Erythroblast (primary cell): Measurements from ENCODE around the gene HOXB8.

Experiments used
- DNase-seq, 2 experiments: peaks; one replicate each; lab custom pipeline; 2025; lab: John Stamatoyannopoulos, UW
- GATA1 ChIP-seq: IDR thresholded peaks from 2 replicates; pipeline ENCODE4 v1.6.1; 2011; ENCODE audit warnings: low read depth, mild to moderate bottlenecking, control low read depth, low read length, moderate library complexity
- POLR2A ChIP-seq: IDR thresholded peaks from 2 replicates; pipeline ENCODE4 v1.6.1; 2011; ENCODE audit warnings: mild to moderate bottlenecking, low read length

Gene HOXB8

DNA sequence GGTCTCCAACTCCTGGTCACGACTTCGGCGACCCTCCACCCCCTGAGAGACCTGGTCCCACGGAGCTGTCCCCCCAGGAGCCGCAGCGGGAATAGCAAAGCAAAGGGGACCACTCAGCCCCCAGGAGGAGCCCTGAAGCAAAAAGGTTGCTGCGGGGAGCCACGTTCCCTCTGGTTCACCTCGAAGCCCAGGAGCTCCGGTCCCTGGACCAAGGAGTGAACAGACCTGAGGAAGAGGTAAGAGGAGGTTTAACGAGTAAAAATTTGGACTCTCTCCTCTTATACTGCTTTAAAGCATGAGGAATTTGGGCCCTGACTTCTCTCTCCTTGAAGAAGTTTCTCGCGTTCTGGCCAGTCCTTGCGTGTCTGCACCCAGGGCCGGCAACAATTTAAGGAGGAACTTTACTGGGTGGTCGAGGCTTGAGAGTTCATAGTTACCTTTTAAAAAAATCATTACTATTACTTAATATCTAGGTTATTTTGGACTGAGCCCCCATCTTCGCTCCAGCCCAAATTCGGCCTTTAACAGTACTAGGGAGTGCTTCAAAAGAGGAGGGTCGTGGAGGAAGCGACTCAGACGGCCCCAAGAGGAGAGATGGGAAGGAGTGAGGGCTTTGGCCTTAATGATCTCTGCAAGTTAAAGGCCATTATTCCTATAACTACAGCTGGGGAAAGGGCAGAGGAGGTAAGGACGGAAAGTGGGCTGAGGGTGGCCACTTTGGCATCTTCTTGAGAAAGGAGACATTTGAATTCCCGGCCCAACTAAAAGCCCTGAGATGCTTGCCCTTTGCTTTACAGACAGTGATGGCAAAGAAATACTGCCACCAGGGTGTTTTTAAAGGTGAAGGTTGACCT lies 28.0 kb upstream of the HOXB8 start:
- no peak for TF ChIP-seq GATA1
- TF ChIP-seq POLR2A: no peak
- no peak for DNase-seq

GRCh38 chr17:48642059-48642842 lies 27.2 kb upstream of the HOXB8 start:
- DNase-seq: no peak
- TF ChIP-seq GATA1 (no peak), POLR2A (no peak)

DNA sequence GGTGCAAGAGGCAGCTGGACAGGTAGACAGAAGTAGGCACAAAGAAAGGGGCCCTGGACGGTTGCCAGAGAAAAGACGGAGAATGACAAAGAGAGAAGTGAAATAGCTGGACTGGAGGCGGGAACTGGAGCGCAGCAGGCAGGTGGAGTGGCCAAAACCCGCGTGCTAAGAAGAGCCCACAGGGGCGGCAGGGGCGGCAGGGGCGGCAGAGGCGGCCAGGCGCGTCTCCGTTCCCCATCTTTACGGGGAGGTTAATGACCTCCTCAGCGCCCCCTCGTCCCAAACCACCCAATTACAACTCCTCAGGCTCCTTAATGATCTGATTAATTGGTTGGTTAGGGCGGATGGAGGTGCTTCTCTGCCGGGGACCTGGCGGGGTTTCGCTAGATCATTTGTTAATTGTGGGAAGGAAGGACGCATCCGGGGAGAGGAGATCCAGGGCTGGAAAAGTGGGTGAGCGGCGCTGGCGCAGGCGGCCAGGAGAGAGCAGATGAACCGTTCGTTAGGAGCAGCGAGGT lies 26.5 kb upstream of the HOXB8 start:
- no peak for DNase-seq
- TF ChIP-seq POLR2A: no peak
- no peak for TF ChIP-seq GATA1

DNA sequence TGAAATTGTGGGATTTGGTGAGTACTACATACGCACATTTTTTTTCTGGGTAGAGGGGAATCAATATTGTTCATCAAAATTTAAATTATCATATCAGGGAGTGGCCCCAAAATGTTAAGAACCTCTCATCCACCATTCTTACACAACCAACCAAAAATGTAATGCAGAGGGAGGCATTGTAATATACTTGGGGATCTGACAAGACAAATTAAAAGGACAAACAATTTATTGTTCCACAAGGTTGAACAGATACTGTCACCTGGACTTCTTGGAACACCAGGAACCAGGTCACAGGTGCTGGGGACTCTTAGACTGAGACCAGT lies 25.7 kb upstream of the HOXB8 start:
- TF ChIP-seq POLR2A: no peak
- no peak for TF ChIP-seq GATA1
- no peak for DNase-seq

DNA sequence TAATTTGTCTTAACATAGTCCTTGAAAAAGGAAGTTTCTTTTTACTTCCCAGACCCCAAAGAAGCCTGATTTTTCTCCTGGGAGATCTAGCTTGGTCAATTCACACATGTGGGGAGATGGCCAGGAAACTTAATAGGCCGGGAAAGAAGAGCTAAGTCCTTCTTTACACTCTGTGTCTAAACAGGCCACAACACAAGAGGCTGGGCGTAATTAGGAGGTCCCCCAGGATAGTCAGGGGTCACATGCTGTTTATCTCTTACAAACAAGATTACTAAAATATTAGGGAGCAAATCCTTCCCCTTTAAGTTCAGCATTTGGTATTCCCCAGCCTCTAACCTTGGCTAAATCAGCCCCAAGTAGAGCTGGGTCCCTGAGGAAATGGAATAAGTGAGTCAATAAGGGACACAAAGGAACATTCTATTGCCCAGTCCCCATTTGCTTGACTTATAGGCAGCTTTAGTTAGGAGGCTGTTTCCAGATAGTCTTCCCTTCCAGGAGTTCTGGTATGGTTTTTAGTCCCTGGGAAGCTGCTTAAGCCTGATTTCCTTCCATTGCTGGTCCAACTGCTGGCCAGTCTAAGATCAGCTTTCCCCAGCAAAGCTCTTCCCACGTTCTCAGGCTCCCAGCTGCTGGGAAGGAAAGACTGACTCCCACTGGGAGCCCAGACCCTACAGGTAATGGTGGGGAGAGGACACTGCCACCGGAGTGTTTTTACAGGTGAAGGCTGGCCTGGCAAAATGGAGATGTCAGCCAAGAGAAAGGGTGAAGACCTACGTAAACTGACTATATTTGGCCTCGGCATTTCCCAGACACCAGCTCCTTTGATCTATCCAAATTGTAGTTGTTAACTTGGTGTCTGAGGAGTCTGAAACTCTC lies 25.1 kb upstream of the HOXB8 start:
- no peak for DNase-seq
- no peak for TF ChIP-seq GATA1
- no peak for TF ChIP-seq POLR2A

DNA sequence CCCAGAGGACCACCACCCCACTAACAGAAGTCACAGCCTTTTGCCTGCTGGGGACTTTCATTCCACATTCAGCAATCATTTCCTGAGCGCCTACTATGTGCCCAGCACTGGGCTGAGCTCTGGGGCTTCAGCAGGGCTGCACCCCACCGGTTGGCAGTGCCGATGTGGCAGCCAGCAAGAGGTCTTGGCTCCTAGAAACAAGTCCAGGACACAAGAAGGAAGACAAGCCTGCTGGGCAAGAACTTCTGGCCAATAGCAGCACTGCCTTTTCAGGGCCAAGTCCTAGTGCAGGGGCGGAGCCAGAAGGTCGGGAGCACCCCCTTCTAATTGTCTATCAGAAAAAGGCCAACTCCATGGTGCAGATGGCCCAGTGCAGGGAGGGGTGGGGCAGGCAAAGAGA lies 24.0 kb upstream of the HOXB8 start:
- no peak for TF ChIP-seq POLR2A
- TF ChIP-seq GATA1: no peak
- no peak for DNase-seq

GRCh38 chr17:48637323-48638260 lies 22.5 kb upstream of the HOXB8 start:
- DNase-seq: no peak
- no peak for TF ChIP-seq POLR2A
- no peak for TF ChIP-seq GATA1

GRCh38 chr17:48636177-48637018 lies 21.3 kb upstream of the HOXB8 start:
- peak; percentile 80 to 81 for DNase-seq
- TF ChIP-seq POLR2A (no peak), GATA1 (no peak)

DNA sequence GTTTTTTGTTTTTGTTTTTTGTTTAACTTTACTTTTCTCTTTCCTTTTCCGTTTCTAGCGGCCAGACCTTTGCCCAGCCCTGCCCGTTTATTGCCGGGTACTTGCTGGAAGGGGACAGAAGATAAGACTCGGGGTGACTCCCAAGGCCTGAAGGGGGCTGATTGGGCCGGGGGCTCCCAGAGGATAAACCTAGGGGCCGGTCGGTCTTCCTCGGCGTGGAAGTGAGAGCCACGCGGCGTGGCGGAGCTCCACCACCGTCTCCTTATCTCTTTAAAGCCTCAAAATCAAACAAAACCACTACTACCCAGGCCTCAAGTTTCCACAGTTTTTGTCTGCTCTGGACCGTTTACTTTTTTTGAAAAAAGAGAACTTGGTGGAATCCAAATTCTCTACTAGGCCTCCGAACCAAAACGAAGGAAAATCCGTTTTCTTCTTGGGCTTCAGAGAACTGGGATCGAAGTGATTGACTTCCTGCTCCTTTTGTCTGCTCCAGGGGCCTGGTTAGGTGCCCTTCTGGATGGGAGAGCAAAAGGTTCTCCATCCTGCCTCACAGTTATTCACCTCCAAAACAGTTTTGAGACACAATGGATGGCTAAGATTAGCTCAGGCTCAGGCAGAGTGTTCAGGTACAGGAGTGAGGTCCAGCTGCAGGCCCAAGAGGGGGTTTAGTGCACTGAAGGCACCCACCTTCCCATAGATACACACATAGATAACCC lies 19.6 kb upstream of the HOXB8 start:
- no peak for DNase-seq
- no peak for TF ChIP-seq GATA1
- TF ChIP-seq POLR2A: no peak

- DNase-seq: no peak
Measured at GRCh38 chr17:48633266-48633677, 18.2 kb upstream of the HOXB8 start.

GRCh38 chr17:48632579-48633265 lies 17.6 kb upstream of the HOXB8 start:
- DNase-seq: no peak
- TF ChIP-seq GATA1: no peak
- no peak for TF ChIP-seq POLR2A

More at GRCh38 chr17:48633266-48633677, 18.2 kb upstream of the HOXB8 start:
- no peak for TF ChIP-seq POLR2A
- TF ChIP-seq GATA1: no peak
